Type B pancreatic cell (in vitro differentiated cells): Measurements from ENCODE around the gene CETP. TPM values are rescaled to one million over a fixed set of nuclear protein-coding genes. Genes with fewer than 3 reads are reported as not detected.

Source experiments
- DNase-seq: peaks from one replicate; pipeline ENCODE4 v3.0.0; 2021; ENCODE audit warnings: mixed read lengths; ENCODE audit not compliant: unreplicated experiment; ENCODE audit errors: extremely low spot score
- H3K27ac Mint-ChIP-seq: 2 replicates; pipeline ENCODE4 v1.8.0; 2021; ENCODE audit warnings: mild to moderate bottlenecking, mixed read lengths
- H3K27me3 Mint-ChIP-seq: 2 replicates; pipeline ENCODE4 v1.8.0; 2021; ENCODE audit warnings: mixed read lengths
- H3K36me3 Mint-ChIP-seq: 2 replicates; pipeline ENCODE4 v1.8.0; 2021; ENCODE audit warnings: mixed read lengths
- H3K4me1 Mint-ChIP-seq: one replicate; pipeline ENCODE4 v1.8.0; 2021; ENCODE audit warnings: mixed read lengths; ENCODE audit not compliant: unreplicated experiment
- H3K4me3 Mint-ChIP-seq: 2 replicates; pipeline ENCODE4 v1.8.0; 2021; ENCODE audit warnings: mild to moderate bottlenecking, mixed read lengths
- H3K9me3 Mint-ChIP-seq: 2 replicates; pipeline ENCODE4 v1.8.0; 2021; ENCODE audit warnings: mixed read lengths
- total RNA-seq: library from RNA; stranded (reverse); gene quantifications from 2 replicates; pipeline ENCODE4 v1.2.1, GENCODE V29; 2021; ENCODE audit warnings: low replicate concordance
- TF ChIP-seq, protein P1 (sequence below): fragments of 200-600 bp; sonication (generic); conservative IDR thresholded peaks from 2 replicates; pipeline ENCODE4 v1.5.0; 2021; ENCODE audit warnings: antibody characterized with exemption, mild to moderate bottlenecking

The CETP gene
- total RNA-seq, 1 donor from 2014 or later: not detected

DNA sequence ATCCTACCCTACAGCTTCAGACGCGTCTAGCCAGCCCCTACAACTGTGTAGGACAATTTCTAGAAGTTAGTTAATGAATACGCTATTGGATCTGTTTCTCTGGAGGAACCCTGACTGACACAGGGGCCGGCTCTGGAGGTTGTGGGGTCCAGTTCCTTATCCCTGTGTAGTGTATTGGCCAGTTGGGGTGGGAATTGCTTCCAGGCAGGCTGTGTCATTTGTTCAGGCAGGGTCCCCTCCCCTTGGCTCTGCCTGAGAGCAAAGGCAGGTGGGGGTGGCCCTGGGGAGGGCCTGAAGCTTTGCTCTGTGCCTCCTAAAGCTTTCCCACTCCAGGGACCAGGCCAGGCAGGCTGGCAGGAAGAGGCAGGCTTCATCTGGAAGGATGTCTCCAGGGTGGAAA, 11.7 kb upstream of the CETP start:
- Mint-ChIP-seq H3K4me3 (no peak overlapping the region), H3K36me3 (no peaks in the 10 kb centered on the region), H3K9me3 (no peaks in the 10 kb centered on the region), H3K4me1 (peaks cover 5% of the 10 kb centered on the region), H3K27ac (no peak overlapping the region), H3K27me3 (no peaks in the 10 kb centered on the region)
- TF ChIP-seq, protein P1, sequence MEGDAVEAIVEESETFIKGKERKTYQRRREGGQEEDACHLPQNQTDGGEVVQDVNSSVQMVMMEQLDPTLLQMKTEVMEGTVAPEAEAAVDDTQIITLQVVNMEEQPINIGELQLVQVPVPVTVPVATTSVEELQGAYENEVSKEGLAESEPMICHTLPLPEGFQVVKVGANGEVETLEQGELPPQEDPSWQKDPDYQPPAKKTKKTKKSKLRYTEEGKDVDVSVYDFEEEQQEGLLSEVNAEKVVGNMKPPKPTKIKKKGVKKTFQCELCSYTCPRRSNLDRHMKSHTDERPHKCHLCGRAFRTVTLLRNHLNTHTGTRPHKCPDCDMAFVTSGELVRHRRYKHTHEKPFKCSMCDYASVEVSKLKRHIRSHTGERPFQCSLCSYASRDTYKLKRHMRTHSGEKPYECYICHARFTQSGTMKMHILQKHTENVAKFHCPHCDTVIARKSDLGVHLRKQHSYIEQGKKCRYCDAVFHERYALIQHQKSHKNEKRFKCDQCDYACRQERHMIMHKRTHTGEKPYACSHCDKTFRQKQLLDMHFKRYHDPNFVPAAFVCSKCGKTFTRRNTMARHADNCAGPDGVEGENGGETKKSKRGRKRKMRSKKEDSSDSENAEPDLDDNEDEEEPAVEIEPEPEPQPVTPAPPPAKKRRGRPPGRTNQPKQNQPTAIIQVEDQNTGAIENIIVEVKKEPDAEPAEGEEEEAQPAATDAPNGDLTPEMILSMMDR: no peak
- no peak for DNase-seq

DNA sequence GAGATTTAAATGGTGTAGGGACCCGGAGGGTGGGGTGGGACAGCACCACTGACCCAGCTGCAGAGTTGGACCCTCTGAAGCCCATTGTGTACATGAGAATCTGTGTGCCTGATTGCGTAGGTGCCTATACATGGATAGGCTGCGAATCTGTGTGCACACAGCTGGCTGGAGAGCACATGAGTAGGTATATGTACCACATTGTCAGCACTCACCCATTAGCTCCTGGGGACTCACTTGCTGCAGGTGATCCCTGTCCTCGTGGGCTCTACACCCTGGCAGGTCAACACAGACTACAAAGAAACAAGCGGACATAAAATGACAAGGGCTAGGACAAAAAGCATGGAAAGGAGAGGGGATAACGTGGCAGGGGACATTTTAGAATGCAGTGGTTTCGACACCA, 11.3 kb upstream of the CETP start:
- no peak for DNase-seq
- H3K4me1 Mint-ChIP-seq: peaks cover 5% of the 10 kb centered on the region
- no peaks in the 10 kb centered on the region for H3K9me3 Mint-ChIP-seq
- H3K36me3 Mint-ChIP-seq: no peaks in the 10 kb centered on the region
- H3K27ac Mint-ChIP-seq: no peak overlapping the region
- TF ChIP-seq, protein P1: no peak
- H3K4me3 Mint-ChIP-seq: no peak overlapping the region
- H3K27me3 Mint-ChIP-seq: no peaks in the 10 kb centered on the region

DNA sequence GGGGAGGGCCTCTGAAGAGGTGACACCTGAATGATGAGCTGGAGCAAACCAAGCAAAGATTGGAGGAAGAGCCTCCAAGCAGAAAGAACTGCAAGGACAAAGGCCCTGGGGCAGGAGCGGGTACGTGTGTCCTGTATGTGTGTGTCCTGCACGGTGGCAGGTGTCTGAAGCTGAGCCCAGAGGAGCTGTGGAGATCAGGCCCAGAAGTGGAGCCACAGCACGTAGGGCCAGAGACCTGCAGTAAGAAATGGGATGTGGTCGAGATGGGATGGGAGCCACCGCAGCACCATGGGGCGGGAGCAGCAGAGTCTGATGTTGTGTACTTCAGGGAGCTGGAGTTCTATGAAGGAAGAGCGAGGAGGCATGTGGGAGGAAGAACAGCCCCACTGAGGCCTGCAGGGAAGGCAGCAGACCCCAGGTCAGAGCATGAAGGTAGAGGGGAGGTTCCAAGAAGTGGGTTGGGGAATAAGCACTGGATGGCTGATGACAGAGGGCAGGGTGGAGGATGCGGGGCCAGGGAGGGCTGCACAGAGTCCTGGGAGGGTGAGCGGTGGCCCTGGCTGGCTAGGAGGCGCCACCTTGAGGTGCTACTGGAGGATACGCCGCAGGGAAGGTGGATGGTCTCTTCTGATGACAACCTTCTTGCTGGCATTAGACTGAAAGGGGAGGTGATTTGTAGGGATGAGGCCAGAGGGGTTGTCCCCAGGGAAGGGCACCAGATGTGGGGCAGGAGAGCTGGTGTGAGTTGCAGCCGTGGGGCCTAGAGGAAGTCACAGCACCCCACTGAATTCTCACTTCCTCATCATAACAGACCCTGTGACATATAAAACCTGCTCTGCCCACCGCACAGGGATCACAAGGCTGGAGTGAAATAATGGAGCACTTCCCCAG, 10.6 kb upstream of the CETP start:
- no peak for DNase-seq
- Mint-ChIP-seq H3K4me1 (peaks cover 5% of the 10 kb centered on the region), H3K4me3 (no peak overlapping the region), H3K27ac (no peak overlapping the region), H3K36me3 (no peaks in the 10 kb centered on the region), H3K27me3 (no peaks in the 10 kb centered on the region), H3K9me3 (no peaks in the 10 kb centered on the region)
- TF ChIP-seq, protein P1: peak; percentile 66

DNA sequence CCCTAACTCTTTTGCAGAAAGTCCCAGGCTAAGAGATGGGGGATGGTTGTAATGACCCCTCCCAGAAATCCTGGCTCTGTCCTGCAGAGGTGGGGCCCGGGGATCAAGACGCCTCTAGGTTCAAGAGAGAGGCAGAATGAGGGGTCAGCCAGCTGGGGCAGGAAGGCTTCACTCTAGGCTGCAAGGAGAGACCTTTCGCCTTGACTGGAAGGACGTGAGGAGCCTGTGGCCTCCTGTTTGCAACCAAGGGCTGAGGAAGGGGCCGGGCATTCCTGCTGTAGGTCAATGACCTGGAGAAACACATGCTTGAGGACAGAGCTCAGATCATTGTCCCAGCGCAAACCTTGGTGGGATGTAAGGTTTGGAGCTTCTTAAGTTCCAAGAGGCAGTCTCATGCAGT, 8.7 kb upstream of the CETP start:
- no peaks in the 10 kb centered on the region for H3K36me3 Mint-ChIP-seq

DNA sequence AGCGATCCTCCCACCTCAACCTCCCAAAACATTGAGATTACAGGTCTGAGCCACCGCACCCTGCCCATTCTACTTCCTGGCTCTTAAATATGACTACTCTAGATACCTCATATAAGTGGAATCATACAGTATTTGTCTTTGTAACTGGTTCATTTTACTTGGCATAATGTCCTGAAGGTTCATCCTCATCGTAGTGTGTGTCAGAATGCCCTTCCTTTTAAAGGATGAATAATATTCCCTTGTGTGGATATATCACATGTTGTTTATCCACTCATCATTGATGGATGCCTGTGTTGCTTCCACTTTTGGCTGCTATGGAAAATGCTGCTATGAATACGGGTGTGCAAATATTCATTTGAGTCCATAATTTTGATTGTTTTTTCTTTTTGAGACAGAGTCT, 5.7 kb upstream of the CETP start:
- H3K4me3 Mint-ChIP-seq: no peak overlapping the region
- DNase-seq: no peak
- H3K36me3 Mint-ChIP-seq: no peaks in the 10 kb centered on the region
- TF ChIP-seq, protein P1: no peak
- H3K27me3 Mint-ChIP-seq: no peaks in the 10 kb centered on the region
- no peak overlapping the region for H3K27ac Mint-ChIP-seq
- H3K4me1 Mint-ChIP-seq: peaks cover 5% of the 10 kb centered on the region
- H3K9me3 Mint-ChIP-seq: no peaks in the 10 kb centered on the region

More for the DNA sequence above, 8.7 kb upstream of the CETP start:
- Mint-ChIP-seq H3K4me3 (no peak overlapping the region), H3K27ac (no peak overlapping the region), H3K27me3 (no peaks in the 10 kb centered on the region), H3K9me3 (no peaks in the 10 kb centered on the region), H3K4me1 (peaks cover 5% of the 10 kb centered on the region)
- no peak for DNase-seq
- TF ChIP-seq, protein P1: no peak
